HS-27A (cell line): Measurements from ENCODE around the gene DOCK2.
"Not testable (repeated sequence)": the region's sequence is repeated elsewhere in the genome, so short reads cannot be mapped to it uniquely, and the experiment has no call there.

Experiments used
- DNase-seq: peaks from one replicate; pipeline ENCODE4 v3.0.0-alpha.2; 2012; ENCODE audit warnings: low read depth, missing footprints

Gene DOCK2

GRCh38 chr5:169637085-169637548 lies at the start of gene DOCK2:
Gene DOCK2 (plus strand): TSS chr5:169637275. CDS start chr5:169637327, 52 bp downstream.
- no peak for DNase-seq

DNA sequence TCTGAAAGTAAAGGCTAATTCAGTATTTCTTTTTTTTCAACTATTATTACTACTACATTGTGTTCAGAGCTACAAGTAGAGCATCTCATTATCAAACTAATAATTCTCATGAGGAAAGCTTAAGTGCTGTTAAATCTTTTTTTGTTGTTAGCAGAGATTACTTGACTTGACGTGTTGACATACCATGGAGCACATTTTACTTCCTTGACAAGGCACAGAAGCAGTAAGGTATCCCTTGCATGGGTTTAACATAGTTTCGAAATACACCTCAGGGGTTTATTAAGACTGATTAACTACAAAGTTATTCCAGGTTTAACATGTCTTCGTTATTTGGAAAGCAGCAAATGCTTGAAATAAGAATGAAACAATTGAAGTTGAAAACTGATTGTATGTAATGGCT lies 46.5 kb upstream of the DOCK2 start:
- DNase-seq: no peak

DNA sequence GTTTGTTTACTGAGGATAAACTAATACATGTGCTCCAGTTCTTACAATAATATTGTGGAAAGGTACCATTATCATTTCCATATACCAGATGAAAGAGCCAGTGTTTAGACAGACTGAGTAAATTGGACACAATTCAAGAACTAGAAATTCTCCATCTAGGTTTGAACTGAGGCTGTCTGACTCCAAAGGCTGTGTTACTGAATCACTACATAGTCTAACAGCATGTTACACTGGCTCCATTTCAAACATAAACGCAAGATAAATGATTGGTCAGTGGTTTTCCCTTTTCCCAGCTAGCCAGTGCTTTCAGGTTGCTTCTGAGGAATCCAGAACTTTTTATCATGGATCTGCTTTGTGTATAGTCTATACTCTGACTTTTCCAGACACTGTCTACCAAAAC lies 45.4 kb upstream of the DOCK2 start:
- no peak for DNase-seq

- no peak for DNase-seq
Measured at GRCh38 chr5:169592937-169593650, 44.0 kb upstream of the DOCK2 start.

- DNase-seq: no peak
Measured at GRCh38 chr5:169595172-169595820, 41.8 kb upstream of the DOCK2 start.

GRCh38 chr5:169599451-169599850 lies 37.6 kb upstream of the DOCK2 start:
- no peak for DNase-seq

DNA sequence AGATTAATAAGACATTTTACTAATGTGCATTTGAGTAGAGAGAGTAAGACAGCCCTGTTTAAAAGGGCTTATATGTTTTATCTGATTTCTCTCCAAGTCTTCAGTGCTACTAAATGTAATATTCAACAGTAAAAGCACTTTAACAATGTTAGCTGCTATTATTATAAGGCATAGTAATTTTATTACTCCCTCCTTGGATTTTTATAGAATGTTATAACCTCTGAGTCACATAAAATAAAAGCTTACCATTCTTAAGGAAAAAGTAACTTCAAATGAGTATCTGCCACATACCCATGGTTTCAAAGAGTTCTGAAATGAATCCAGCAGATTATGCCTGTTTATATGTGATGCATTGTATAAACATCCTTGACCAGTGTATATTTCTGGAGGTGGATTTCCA lies 34.5 kb upstream of the DOCK2 start:
- no peak for DNase-seq

GRCh38 chr5:169606279-169606678 lies 30.8 kb upstream of the DOCK2 start:
- no peak for DNase-seq

GRCh38 chr5:169607882-169608281 lies 29.2 kb upstream of the DOCK2 start:
- DNase-seq: no peak

GRCh38 chr5:169609716-169610115 lies 27.4 kb upstream of the DOCK2 start:
- DNase-seq: no peak

GRCh38 chr5:169610606-169611005 lies 26.5 kb upstream of the DOCK2 start:
- no peak for DNase-seq

- DNase-seq: no peak
Measured at GRCh38 chr5:169615561-169615960, 21.5 kb upstream of the DOCK2 start.

DNA sequence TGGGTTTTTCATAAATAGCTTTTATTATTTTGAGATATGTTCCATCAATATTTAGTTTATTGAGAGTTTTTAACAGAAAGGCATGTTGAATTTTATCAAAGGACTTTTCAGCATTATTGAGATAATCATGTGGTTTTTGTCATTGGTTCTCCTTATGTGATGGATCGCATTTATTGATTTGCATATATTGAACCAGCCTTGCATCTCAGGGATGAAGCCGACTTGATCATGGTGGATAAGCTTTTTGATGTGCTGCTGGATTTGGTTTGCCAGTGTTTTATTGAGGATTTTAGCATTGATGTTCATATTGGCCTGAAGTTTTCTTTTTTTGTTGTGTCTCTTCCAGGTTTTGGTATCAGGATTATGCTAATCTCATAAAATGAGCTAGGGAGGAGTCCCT lies 12.8 kb upstream of the DOCK2 start:
- DNase-seq: not testable (repeated sequence)

DNA sequence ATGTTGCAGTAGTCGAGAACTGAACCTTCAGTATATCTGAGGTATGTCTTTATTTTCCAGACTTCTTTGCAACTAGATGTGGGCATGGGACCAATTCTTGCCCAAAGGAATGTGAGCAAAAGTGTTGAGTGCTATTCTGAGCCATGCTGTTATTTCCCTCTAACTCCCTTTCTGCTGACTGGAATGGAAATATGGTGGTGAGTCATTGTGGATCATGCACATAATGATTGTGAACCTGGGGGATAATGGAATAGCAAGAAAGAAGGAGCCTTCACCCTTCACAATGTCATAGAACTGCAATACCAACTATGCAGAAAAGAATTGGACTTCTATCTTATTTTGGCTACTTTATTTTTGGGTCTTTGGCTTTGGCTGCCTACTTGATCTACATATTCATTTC lies 10.3 kb upstream of the DOCK2 start:
- DNase-seq: peak; percentile 77

GRCh38 chr5:169627551-169627950 lies 9.5 kb upstream of the DOCK2 start:
- no peak for DNase-seq

DNA sequence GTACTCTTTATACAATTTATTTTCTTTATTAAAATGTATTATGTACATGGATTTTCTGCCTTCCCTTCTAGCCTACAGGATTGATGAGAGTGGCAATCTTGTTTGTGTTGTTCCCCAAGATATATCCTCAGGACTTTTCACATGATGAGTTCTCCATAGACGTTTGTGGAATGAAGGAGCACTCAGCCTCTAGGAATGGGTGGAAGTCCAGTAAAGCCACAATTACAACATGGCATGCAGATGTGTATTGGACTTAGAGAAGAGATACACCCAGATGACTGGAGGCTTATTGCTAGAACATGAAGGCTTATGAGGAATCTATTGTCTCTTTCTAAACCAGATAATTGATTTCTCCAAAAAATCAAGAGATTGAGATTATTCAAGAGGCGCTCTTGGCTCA lies 8.2 kb upstream of the DOCK2 start:
- no peak for DNase-seq

GRCh38 chr5:169629847-169630548 lies 7.1 kb upstream of the DOCK2 start:
- peak; percentile 66 for DNase-seq

DNA sequence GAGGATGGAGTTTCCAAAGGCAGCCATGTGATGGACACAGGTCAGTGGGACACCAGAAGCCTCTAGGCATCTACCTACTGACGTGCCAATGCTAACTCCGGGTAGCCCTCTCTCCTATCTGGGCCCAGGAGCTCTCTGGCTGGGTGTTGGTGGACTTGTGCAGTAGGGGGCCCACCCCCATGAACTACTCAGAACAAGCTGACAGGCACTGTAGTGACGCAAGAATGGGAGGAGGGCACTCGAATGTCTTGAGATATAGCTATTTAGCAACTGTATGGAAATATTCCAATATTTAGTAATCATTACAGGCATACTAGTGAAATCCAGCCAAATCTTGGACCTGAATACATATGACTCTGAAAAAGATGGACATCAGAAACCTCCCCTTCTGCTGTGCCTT lies 5.7 kb upstream of the DOCK2 start:
- no peak for DNase-seq

- DNase-seq: no peak
Measured at GRCh38 chr5:169632946-169633345, 4.1 kb upstream of the DOCK2 start.

DNA sequence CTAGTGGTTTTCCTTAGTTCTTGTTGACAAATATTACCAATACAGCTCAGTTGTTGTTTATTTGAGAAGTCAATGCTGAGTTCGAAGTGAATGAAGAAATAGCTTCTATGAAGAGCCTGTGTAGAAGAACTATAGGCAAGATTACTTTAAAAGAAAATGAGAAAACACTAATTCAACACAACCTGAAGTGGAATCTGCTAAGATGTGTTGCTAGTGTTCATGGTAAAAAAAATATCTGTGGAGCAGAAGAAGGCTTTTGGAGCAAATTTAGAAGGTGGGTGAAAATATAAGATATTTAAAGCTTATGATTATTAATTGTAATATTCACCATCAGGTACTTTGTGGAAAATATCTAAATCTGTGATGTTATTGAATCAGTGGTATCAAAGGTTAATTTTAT lies 2.5 kb upstream of the DOCK2 start:
- no peak for DNase-seq

DNA sequence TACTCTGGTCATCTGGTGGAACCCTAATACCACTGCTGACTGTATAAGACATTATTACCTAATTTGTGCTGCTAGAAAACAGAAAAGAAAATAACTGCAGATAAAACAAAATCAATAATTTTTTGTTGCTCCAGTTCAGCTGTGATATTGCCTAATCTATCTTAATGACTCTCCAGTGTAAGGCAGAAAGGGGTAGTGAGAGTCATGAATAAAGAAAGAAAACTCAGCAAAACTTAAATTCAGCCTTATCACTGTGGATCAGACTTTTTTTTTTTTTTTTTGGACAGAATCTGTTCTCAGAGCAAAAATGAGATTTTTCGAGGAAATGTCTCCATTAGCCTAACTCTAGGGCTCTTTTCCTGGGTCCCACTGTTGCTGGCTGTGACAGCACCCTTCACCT lies 1.1 kb upstream of the DOCK2 start:
- no peak for DNase-seq

DNA sequence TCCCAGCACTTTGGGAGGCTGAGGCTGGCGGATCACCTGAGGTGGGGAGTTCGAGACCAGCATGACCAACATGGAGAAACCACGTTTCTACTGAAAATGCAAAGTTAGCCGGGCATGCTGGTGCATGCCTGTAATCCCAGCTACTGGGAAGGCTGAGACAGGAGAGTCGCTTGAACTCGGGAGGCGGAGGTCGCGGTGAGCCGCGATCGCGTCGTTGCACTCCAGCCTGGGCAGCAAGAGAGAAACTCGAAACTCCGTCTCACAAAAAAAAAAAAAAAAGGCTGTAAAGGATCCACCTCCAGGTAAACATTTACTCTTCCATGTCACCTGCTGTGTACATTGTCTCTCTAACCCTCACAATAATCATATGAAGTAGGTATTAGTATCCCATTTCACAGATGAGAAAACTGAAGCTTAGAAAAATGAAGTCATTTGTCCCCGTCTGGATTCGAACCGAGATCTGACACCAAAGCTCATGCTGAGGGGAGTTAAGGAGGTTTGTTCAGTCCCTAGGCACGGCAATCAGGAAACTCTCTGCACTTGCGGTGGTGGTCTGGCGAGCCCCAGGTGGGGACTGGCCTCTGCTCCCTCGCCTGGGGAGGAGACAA lies 494 bp upstream of the DOCK2 start:
- no peak for DNase-seq
